Stromal cell of bone marrow (primary cell): ENCODE results near the gene CCDC81.
A peak's percentile ranks its signal among the peaks of the same experiment; 100 is the strongest.
"Not testable (repeated sequence)": the region's sequence is repeated elsewhere in the genome, so short reads cannot be mapped to it uniquely, and the experiment has no call there.

Source experiments
- DNase-seq: peaks from one replicate; pipeline ENCODE4 v3.0.0-alpha.2; 2012; ENCODE audit warnings: low read depth

CCDC81 gene

GRCh38 chr11:86374586-86374985 is at the start of gene CCDC81:
CCDC81 (plus strand) TSS chr11:86374887; CDS start chr11:86375164, 277 bp downstream.
- DNase-seq = no peak

GRCh38 chr11:86335131-86335767 is 39.4 kb upstream of the CCDC81 start:
- no peak for DNase-seq

- no peak for DNase-seq
These were observed 37.5 kb upstream of the CCDC81 start for GRCh38 chr11:86337227-86337626.

GRCh38 chr11:86341382-86341781 is 33.3 kb upstream of the CCDC81 start:
- no peak for DNase-seq

GRCh38 chr11:86346513-86346912 is 28.2 kb upstream of the CCDC81 start:
- DNase-seq = no peak

GRCh38 chr11:86355256-86355655 is 19.4 kb upstream of the CCDC81 start:
- DNase-seq = no peak

- not testable (repeated sequence) for DNase-seq
These were observed 17.3 kb upstream of the CCDC81 start for GRCh38 chr11:86357412-86357811.

- no peak for DNase-seq
These were observed 16.0 kb upstream of the CCDC81 start for GRCh38 chr11:86358720-86359119.

- DNase-seq = peak; percentile 43
These were observed 13.8 kb upstream of the CCDC81 start for GRCh38 chr11:86360775-86361395.

GRCh38 chr11:86363424-86363823 is 11.3 kb upstream of the CCDC81 start:
- no peak for DNase-seq

- DNase-seq = peak; percentile 5
These were observed 9.1 kb upstream of the CCDC81 start for GRCh38 chr11:86365546-86365945.

- DNase-seq = no peak
These were observed 5.0 kb upstream of the CCDC81 start for GRCh38 chr11:86369668-86370067.

GRCh38 chr11:86370171-86370570 is 4.5 kb upstream of the CCDC81 start:
- DNase-seq = no peak

GRCh38 chr11:86370922-86371594 is 3.6 kb upstream of the CCDC81 start:
- peak; percentile 45 for DNase-seq

- DNase-seq = no peak
These were observed 2.6 kb upstream of the CCDC81 start for GRCh38 chr11:86372041-86372440.

- no peak for DNase-seq
These were observed 2.1 kb upstream of the CCDC81 start for GRCh38 chr11:86372586-86372985.

GRCh38 chr11:86374069-86374468 is 618 bp upstream of the CCDC81 start:
- DNase-seq = no peak

GRCh38 chr11:86377972-86378371 is 3.3 kb downstream of the CCDC81 start:
- no peak for DNase-seq

GRCh38 chr11:86380295-86381059 is 5.8 kb downstream of the CCDC81 start:
- no peak for DNase-seq

- no peak for DNase-seq
These were observed 8.6 kb downstream of the CCDC81 start for GRCh38 chr11:86383041-86383955.

- DNase-seq = no peak
These were observed 11.6 kb downstream of the CCDC81 start for GRCh38 chr11:86386283-86386682.

GRCh38 chr11:86386746-86387145 is 12.1 kb downstream of the CCDC81 start:
- DNase-seq = peak; percentile 36
